Measurements from ENCODE around the gene NUP210L. TPM values are rescaled to one million over a fixed set of nuclear protein-coding genes. Genes with fewer than 3 reads are reported as not detected.

NUP210L gene
- total and polyA plus RNA-seq, 2 of the 13 experiments (the other 11 are each of a cell fraction or from before 2014, with no cell fraction given): not detected

GRCh38 chr1:154183046-154183915, 28.4 kb upstream of the NUP210L start (continued):
- peak; percentile 88 for TF ChIP-seq IKZF4 (CRISPR knock-in tag; IDR thresholded peaks at IDR 0.05; ENCODE audit: borderline replicate concordance, low read depth, not compliant biosample characterization)
- TF ChIP-seq ATF4 (CRISPR knock-in tag; IDR thresholded peaks at IDR 0.05): peak in 1 of 2 experiments; percentile 65; a peak in 2 of 4 replicates
- TF ChIP-seq ZNF292 (CRISPR knock-in tag; IDR thresholded peaks at IDR 0.05; ENCODE audit: borderline replicate concordance, low read depth): no peak
- TF ChIP-seq NFYC (CRISPR knock-in tag; IDR thresholded peaks at IDR 0.05): peak; percentile 83
- peak; percentile 82 for TF ChIP-seq DMAP1 (CRISPR knock-in tag; IDR thresholded peaks at IDR 0.05)
- TF ChIP-seq ZNF792 (CRISPR knock-in tag; IDR thresholded peaks at IDR 0.05): peak; percentile 71; the same call in 1 of the 2 replicates
- no peak for TF ChIP-seq ZNF460 (CRISPR knock-in tag; IDR thresholded peaks at IDR 0.05; ENCODE audit: borderline replicate concordance)
- no peak for TF ChIP-seq FOXM1 (CRISPR knock-in tag; IDR thresholded peaks at IDR 0.05)
- peak; percentile 90 for TF ChIP-seq KDM5B (CRISPR knock-in tag; IDR thresholded peaks at IDR 0.05; ENCODE audit: borderline replicate concordance)
- TF ChIP-seq PCBP1 (IDR thresholded peaks at IDR 0.05; ENCODE audit: borderline replicate concordance, low read depth, low read length): 0 out of 2 replicates have a peak, but pooled peaks have one; percentile 44
- peak; percentile 50; the same call in 1 of the 2 replicates for TF ChIP-seq MEIS1 (CRISPR knock-in tag; IDR thresholded peaks at IDR 0.05; ENCODE audit: borderline replicate concordance)
- TF ChIP-seq KDM5A (IDR thresholded peaks at IDR 0.05; ENCODE audit: borderline replicate concordance, low read length): 0 out of 2 replicates have a peak, but pooled peaks have one; percentile 22
- TF ChIP-seq ZNF143 (CRISPR knock-in tag; IDR thresholded peaks at IDR 0.05): peak; percentile 49; the same call in 1 of the 2 replicates
- TF ChIP-seq AFF4 (CRISPR knock-in tag; IDR thresholded peaks at IDR 0.05): peak; percentile 43; the same call in 1 of the 2 replicates
- peak; percentile 61; the same call in 1 of the 2 replicates for TF ChIP-seq KLF6 (CRISPR knock-in tag; IDR thresholded peaks at IDR 0.05)
- TF ChIP-seq FOXA1 (IDR thresholded peaks at IDR 0.05): no peak
- TF ChIP-seq FOXA1 (CRISPR knock-in tag; IDR thresholded peaks at IDR 0.05): peak; percentile 42
- TF ChIP-seq ZNF558 (CRISPR knock-in tag; IDR thresholded peaks at IDR 0.05; ENCODE audit: borderline replicate concordance): peak; percentile 40; the same call in 1 of the 2 replicates
- TF ChIP-seq ZBTB20 (CRISPR knock-in tag; IDR thresholded peaks at IDR 0.05; ENCODE audit: borderline replicate concordance, low read depth): peak; percentile 57
- no peak for TF ChIP-seq NR3C1 (CRISPR knock-in tag; IDR thresholded peaks at IDR 0.05)
- TF ChIP-seq STAG1 (CRISPR knock-in tag; IDR thresholded peaks at IDR 0.05): no peak
- no peak for TF ChIP-seq TAF15 (IDR thresholded peaks at IDR 0.05; ENCODE audit: low read depth, low read length, poor library complexity, severe bottlenecking)
- no peak for TF ChIP-seq ZNF296 (CRISPR knock-in tag; conservative IDR thresholded peaks at IDR 0.05)
- peak; percentile 10; the same call in 1 of the 2 replicates for TF ChIP-seq GPN1 (CRISPR knock-in tag; IDR thresholded peaks at IDR 0.05; ENCODE audit: borderline replicate concordance)
- TF ChIP-seq SOX13 (IDR thresholded peaks at IDR 0.05): no peak
- TF ChIP-seq SOX13 (CRISPR knock-in tag; conservative IDR thresholded peaks at IDR 0.05 in 1 of 2, IDR thresholded peaks at IDR 0.05 in 1 of 2): peak in 1 of 2 experiments; percentile 49; a peak in 1 of 4 replicates

Data from HepG2 (cell line).